Transverse colon (tissue), 3 donors: ENCODE measurements around the gene RINT1.

ENCODE experiments used
- CTCF ChIP-seq, 5 experiments: fragments of 200-600 bp in 3 of 5; fragments of 450-650 bp in 2 of 5; sonication (generic) in 3 of 5; IDR thresholded peaks; 1 replicate in 2 of 5; 2 replicates in 3 of 5; pipeline ENCODE4 v1.5.1; 2016 to 2017; ENCODE audit warnings: antibody characterized with exemption in 5 of 5, inconsistent platforms in 3 of 5, mild to moderate bottlenecking in 2 of 5, moderate library complexity in 1 of 5
- POLR2A ChIP-seq: fragments of 450-650 bp; IDR thresholded peaks from one replicate; pipeline ENCODE4 v1.6.1; 2016; ENCODE audit warnings: antibody characterized with exemption, mild to moderate bottlenecking, moderate library complexity

- TF ChIP-seq CTCF (IDR thresholded peaks at IDR 0.05) = no peak
- TF ChIP-seq POLR2A = no peak
Observed at GRCh38 chr7:105532709-105533460, 884 bp downstream of the RINT1 start.
